ENCODE results near the gene OSCP1.

DNA sequence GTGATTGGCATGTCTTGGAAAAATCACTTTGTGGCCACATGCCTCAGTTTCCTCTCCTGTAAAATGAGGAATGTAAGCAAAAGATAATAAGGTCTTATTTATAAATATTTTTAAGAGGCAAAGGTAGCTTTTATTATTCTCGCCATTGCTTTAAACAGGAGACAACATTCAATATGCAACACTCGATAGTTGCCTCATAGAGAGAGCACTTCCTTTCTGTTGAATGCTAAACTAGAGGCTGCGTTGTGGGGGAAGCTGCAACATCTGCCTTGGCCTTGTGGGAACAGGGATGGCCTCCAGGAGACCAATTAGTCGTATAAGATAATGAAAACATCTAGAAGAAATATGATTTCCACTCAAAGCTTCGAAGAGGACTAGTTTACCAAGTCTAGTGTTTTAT, 3.5 kb downstream of the OSCP1 start:
- TF ChIP-seq, protein P1, sequence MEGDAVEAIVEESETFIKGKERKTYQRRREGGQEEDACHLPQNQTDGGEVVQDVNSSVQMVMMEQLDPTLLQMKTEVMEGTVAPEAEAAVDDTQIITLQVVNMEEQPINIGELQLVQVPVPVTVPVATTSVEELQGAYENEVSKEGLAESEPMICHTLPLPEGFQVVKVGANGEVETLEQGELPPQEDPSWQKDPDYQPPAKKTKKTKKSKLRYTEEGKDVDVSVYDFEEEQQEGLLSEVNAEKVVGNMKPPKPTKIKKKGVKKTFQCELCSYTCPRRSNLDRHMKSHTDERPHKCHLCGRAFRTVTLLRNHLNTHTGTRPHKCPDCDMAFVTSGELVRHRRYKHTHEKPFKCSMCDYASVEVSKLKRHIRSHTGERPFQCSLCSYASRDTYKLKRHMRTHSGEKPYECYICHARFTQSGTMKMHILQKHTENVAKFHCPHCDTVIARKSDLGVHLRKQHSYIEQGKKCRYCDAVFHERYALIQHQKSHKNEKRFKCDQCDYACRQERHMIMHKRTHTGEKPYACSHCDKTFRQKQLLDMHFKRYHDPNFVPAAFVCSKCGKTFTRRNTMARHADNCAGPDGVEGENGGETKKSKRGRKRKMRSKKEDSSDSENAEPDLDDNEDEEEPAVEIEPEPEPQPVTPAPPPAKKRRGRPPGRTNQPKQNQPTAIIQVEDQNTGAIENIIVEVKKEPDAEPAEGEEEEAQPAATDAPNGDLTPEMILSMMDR (IDR thresholded peaks at IDR 0.05), result no peak
- TF ChIP-seq POLR2AphosphoS5 (IDR thresholded peaks at IDR 0.05; ENCODE audit: low read depth, low read length), result no peak
- no peak for TF ChIP-seq SIN3A (IDR thresholded peaks at IDR 0.05; ENCODE audit: borderline replicate concordance, insufficient read depth, low read depth, low read length)
